Activated naive CD8-positive, alpha-beta T cell treated with anti-CD3 and anti-CD28 coated beads, Interleukin-2, amount 50 U/mL, for 16 hours (primary cell): Measurements from ENCODE around the gene TROAP.
A peak's percentile ranks its signal among the peaks of the same experiment; 100 is the strongest.
"Not testable (repeated sequence)": the region's sequence is repeated elsewhere in the genome, so short reads cannot be mapped to it uniquely, and the experiment has no call there.

Experiments
- DNase-seq: peaks from one replicate; pipeline ENCODE4 v3.0.0-alpha.2; 2020; ENCODE audit warnings: low read depth, low spot score

Gene TROAP

DNA sequence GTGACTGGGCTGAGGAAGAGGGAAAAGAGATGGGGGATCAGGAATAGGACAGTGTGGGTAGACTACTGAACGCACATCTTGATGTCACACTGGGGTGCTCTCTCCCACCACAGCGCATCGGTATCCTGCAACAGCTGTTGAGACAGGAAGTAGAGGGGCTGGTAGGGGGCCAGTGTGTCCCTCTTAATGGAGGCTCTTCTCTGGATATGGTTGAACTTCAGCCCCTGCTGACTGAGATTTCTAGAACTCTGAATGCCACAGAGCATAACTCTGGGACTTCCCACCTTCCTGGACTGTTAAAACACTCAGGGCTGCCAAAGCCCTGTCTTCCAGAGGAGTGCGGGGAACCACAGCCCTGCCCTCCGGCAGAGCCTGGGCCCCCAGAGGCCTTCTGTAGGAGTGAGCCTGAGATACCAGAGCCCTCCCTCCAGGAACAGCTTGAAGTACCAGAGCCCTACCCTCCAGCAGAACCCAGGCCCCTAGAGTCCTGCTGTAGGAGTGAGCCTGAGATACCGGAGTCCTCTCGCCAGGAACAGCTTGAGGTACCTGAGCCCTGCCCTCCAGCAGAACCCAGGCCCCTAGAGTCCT is 7.1 kb downstream of the TROAP start:
- DNase-seq = no peak

DNA sequence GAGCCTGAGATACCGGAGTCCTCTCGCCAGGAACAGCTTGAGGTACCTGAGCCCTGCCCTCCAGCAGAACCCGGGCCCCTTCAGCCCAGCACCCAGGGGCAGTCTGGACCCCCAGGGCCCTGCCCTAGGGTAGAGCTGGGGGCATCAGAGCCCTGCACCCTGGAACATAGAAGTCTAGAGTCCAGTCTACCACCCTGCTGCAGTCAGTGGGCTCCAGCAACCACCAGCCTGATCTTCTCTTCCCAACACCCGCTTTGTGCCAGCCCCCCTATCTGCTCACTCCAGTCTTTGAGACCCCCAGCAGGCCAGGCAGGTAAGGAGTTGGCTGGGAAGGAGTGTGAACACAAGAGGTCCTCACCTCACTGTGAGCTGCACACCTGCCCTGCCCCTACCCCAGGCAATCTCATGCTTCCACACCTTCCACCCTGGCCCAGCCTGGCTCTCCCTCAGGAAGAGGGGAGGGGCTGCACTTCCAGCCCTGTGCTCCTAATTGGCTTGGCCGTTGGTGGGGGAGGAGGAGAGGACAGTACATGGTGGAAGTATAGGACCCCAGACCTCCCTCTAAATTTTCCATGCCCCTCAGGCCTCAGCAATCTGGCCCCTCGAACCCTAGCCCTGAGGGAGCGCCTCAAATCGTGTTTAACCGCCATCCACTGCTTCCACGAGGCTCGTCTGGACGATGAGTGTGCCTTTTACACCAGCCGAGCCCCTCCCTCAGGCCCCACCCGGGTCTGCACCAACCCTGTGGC is 7.8 kb downstream of the TROAP start:
- no peak for DNase-seq

- no peak for DNase-seq
Observed at GRCh38 chr12:49331380-49332222, 8.5 kb downstream of the TROAP start.

GRCh38 chr12:49332441-49332861 is 9.4 kb downstream of the TROAP start:
- DNase-seq = no peak

DNA sequence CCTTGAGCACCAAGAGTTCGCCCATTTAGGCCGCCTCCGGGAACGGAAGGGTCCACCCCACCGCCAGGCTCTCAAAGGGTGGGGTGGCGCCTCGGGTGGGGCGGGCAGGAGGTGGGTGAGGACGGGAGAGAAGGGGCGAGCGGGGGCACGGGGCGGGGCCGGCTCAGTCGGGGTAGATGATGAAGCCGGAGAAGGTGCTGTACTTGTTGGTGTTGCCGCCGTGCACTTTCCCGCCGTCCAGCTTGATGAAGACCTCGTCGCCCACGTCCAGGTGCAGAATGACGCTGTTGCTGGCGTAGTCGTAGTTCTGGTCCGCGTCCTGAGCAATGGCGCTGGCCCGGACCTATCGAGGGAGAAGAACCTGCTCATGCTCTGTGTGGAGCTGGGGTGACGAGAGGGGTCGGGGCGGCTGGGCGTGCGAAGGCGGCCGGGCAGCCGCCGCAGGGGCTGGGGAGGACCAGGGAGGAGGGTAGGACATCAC is 9.9 kb downstream of the TROAP start:
- DNase-seq = no peak

GRCh38 chr12:49333778-49334177 is 10.7 kb downstream of the TROAP start:
- not testable (repeated sequence) for DNase-seq

DNA sequence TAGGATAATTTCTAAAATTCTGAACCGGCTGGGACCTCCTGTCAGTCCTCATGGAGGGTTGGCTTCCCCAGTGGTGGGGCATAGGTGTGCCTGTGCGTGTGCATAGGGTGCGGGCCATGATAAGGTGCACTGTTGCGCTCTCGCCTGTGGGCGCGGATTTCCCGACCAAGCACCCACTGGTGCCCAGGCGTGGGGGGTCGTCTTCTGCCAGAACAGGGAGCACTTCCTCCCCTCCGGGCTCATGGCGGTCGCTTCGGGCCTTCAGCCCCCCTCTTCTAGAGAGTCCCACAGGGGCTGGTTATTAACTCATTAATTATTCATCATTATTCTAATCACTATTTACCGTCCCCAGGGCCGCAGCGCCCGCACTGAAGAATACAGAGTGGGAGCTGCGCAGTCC is 11.2 kb downstream of the TROAP start:
- DNase-seq = no peak

- no peak for DNase-seq
Observed at GRCh38 chr12:49334681-49335080, 11.6 kb downstream of the TROAP start.

GRCh38 chr12:49335118-49335954 is 12.3 kb downstream of the TROAP start:
- no peak for DNase-seq

GRCh38 chr12:49335955-49336644 is 13.0 kb downstream of the TROAP start:
- DNase-seq = no peak

DNA sequence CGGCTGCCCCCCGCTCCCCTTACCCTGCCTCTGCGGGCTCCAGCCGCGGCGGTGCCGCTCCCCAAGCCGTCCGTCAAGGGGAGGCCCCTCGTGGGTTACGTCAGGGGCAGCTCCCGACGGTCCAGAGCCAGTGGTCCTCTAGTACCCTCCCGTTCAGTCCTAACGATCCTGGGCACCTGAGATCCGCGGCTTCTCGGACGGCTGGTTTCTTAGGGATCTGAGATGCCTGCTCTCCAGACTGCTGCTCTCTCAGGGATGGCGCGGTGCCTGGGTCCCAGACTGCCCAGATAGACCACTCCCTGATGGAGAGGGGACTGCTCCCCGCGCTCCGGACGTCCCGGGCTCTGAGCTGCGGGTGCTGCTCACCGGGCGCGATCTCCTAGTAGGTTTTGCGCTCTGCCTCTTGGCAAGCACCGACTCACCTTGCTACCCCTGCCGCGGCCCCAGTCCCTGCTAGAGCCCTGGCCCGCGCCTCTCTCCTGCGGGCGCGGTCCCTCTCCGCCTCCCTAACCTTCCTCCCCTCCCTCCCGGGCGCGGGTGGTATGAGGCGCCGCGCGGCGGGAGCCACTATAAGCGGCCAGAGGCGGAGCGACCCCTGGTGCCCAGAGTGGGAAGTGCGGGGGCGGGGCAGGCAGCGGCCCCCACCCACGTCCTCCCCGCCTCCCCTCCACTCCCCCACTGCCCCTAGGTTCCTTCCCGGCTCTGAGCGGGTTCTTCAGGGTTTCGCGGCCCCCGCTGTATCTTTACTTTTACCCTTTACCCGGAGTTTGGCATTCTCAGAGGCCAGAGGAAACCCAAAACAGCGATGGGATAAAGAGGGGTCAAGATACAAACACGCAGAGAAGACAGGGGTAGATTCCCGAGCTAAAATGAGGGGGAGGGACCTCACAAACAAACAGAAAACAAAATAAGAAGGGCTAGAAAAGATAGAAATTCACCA is 13.9 kb downstream of the TROAP start, which contains the start of gene C1QL4:
C1QL4 (minus strand) TSS at position 544 of the 940 bp plus-strand sequence. CDS start 711 bp downstream, outside the sequence.
- peak; percentile 74 for DNase-seq

- DNase-seq = no peak
Observed at GRCh38 chr12:49338830-49339463, 15.9 kb downstream of the TROAP start.

DNA sequence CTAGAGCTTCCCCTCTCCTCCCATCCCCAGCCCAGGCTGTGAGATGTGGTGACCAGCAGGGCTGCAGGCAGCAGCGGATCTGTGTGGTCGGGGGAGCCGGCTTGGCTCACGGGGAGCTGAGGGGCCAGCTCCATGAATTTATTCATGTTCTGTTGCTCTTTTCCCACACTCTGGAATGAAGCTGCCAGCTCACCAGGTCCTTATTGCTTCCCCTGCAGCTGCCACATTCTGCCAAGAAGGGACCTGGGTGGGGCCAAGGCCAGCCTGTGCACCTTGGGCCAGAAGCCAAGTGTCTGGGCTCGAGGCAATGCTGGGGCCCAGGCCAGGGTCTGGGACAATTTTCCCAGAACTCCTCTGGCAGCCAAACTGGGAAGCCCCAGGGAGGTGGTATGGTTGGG is 16.4 kb downstream of the TROAP start:
- DNase-seq = no peak

GRCh38 chr12:49340095-49340870 is 17.2 kb downstream of the TROAP start:
- no peak for DNase-seq

- no peak for DNase-seq
Observed at GRCh38 chr12:49340971-49341776, 18.1 kb downstream of the TROAP start.

- DNase-seq = no peak
Observed at GRCh38 chr12:49341777-49342065, 18.7 kb downstream of the TROAP start.

DNA sequence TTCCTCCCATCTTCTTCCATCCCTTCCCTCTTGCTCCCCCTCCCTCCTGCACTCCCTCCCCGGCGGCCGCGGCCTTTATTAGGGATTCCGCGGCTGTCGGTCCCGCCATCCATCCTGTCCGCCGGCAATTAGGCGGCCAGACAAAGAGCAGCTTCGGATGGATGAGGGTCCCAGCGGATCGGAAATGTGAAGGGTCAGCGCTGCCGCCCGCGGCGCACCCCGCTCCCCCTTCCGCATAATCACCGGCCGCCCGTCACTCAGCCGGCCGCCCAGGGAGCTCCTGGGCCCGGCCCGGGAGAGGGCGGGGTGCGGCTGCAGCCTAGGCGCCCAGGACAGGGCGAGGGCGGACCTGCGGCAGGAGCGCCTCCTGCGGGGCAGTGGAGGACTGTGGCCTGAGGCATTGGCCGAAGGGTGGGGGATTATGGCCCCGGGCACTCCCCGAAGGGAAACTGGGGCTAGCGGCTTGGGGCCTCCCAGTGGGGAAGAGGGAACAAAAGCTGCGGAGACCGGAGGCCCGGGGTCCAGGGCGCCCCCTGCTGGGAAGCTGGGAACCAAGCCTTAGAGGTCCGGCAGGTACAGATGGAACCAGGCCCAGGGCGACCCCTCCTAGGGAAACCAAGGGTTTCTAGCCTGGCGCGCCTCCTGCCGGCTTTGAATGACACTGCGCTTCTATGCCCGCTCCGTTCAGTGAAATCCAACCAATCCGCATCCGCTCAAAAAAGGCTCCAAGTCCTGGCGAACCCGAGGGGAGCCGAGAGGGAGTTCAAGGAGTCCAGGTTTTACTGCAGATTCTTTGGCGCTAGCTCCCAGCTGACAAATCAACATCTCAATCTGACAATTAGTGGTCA is 19.2 kb downstream of the TROAP start:
- peak; percentile 48 for DNase-seq
